Left lobe of liver (tissue), 2 donors: ENCODE measurements around the gene RHOU. TPM values are rescaled to one million over a fixed set of nuclear protein-coding genes. Genes with fewer than 3 reads are reported as not detected.
"Not testable (repeated sequence)": the region's sequence is repeated elsewhere in the genome, so short reads cannot be mapped to it uniquely, and the experiment has no call there.

Experiments used
- ATAC-seq: fragments of 200-7000 bp; cut with Tn5 transposase; one replicate; pipeline ENCODE4 v1.9.1; 2020; ENCODE audit warnings: mild to moderate bottlenecking, moderate library complexity
- DNase-seq: peaks from one replicate; pipeline ENCODE4 v3.0.0-alpha.2; 2020; ENCODE audit warnings: low spot score
- total RNA-seq: library from RNA; stranded (reverse); gene quantifications from one replicate; pipeline ENCODE4 v1.2.1, GENCODE V29; 2021
- donor health status: DM: no; HTN: no; CAD: no; lungs with moderate emphysema.
- donor health status: DM: no; HTN: yes; CAD: no.

The RHOU gene
- 19.7 TPM for total RNA-seq

- DNase-seq (peak; percentile 89), ATAC-seq (peak; percentile 90)
Observed at GRCh38 chr1:228734881-228735801, at the start of gene RHOU. Gene RHOU (plus strand): TSS chr1:228735479. CDS start chr1:228735743, 264 bp downstream.

DNA sequence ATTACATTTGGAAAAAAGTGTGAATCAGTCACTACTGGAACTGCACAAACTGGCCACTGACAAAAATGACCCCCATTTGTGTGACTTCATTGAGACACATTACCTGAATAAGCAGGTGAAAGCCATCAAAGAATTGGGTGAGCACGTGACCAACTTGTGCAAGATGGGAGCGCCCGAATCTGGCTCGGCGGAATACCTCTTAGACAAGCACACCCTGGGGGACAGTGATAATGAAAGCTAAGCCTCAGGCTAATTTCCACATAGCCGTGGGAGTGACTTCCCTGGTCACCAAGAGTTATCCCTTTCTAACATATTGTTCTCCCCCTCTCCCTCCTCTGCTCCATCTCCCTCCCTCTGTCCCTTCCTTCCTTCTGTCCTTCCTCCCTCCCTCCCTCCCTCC, 47.7 kb upstream of the RHOU start:
- DNase-seq: no peak
- ATAC-seq: no peak

GRCh38 chr1:228689255-228689654, 46.0 kb upstream of the RHOU start:
- ATAC-seq: no peak

DNA sequence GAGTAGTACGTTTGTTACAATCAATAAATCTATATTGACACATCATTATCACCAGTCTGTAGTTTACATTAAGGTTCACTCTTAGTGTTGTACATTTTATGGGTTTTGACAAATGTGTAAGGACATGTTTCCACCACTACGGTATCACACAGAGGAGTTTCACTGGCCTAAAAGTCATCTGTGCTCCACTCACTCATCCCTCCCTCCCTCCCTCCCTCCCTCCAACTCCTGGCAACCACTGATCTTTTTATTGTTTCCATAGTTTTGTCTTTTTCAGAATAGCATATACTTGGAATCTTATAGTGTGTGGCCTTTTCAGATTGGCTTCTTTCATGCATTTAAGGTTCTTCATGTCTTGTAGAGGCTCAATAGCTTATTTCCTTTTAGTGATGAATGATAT, 44.1 kb upstream of the RHOU start:
- DNase-seq (no peak), ATAC-seq (no peak)

More at GRCh38 chr1:228689255-228689654, 46.0 kb upstream of the RHOU start:
- no peak for DNase-seq

DNA sequence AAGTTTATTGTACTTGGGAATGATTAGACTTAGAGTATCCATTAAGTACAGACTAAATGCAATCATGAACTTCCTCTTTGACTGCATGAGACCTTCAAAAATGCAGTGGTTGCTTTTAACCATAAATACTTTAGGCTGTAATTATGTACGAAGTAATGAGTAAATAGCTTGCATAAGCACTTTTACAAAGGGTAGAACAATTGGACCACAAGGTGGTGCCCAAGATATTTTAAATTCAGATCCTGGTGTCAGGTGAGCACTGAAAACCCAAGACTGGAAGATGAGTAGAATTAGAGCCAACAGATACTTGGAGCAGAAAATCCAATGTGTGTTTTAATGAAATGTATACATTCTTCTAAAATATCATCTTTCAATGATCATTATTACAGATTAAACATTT, 43.4 kb upstream of the RHOU start:
- peak; percentile 97 for ATAC-seq
- no peak for DNase-seq

DNA sequence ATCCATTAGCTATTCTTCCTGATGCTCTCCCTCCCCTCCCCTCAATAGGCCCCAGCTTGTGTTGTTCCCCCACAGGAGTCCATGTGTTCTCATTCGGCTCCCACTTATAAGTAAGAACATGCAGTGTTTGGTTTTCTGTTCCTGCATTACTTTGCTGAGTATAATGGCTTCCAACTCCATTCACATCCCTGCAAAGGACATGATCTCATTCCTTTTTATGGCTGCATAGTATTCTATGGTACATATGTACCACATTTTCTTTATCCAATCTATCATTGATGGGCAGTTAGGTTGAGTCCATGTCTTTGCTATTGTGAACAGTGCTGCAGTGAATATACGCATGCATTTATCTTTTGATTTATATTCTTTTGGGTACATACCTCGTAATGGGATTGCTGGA, 40.8 kb upstream of the RHOU start:
- not testable (repeated sequence) for ATAC-seq, DNase-seq

GRCh38 chr1:228695015-228695955, 40.0 kb upstream of the RHOU start:
- ATAC-seq (no peak), DNase-seq (no peak)

GRCh38 chr1:228697207-228698016, 37.9 kb upstream of the RHOU start:
- DNase-seq: peak; percentile 89
- ATAC-seq: peak; percentile 98

DNA sequence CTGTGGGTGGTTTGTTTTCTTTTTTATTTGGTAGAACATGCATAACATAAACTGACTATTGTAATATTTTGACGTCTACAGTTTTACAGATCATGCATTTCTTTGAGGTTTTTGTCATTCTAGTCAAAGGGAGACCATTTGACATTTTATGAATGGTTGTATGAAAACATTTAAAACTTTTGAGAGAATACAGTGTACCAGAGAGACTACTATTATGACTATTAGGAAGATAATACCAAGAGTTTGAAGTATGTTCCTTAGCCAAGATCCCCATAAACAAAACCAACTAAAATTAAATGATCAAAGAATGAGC, 37.3 kb upstream of the RHOU start:
- DNase-seq (no peak), ATAC-seq (no peak)

- no peak for DNase-seq
- no peak for ATAC-seq
Observed at GRCh38 chr1:228702433-228702832, 32.8 kb upstream of the RHOU start.

DNA sequence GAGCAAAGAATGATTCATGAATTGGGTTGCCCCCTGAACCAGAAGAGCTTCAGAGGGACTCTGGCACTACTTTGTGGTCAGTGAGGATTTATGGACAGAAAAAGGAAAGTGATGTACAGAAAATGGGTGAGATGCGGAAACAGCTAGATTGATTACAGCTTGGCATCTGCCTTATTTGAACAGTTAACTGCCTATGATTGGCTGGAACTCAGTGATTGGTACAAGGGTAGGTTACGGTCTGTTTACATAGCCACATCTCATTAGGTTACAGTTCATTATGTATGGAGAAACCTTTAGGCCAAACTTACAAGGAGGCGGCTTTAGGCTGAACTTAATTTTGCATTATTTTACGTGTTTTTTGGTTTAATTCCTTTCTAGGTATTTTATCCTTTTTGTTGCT, 29.0 kb upstream of the RHOU start:
- peak; percentile 61 for ATAC-seq
- DNase-seq: no peak

GRCh38 chr1:228717081-228717480, 18.2 kb upstream of the RHOU start:
- ATAC-seq (no peak), DNase-seq (no peak)

DNA sequence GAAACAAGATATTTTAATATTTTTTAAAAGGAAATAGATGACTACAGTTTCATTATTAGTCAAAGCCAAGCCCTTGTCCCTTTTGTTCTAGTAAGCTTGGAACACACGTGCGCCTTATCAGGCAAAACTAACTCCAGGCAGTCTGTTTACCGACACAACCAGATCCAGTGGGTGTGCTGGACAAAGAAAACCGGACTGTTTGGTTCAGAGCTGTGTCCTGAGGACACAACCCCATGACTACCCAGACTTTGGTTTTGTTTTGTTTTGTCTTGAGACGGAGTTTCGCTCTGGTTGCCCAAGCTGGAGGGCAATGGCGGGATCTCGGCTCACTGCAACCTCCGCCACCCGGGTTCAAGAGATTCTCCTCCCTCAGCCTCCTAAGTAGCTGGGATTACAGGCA, 13.9 kb upstream of the RHOU start:
- peak; percentile 79 for DNase-seq
- peak; percentile 93 for ATAC-seq

GRCh38 chr1:228723287-228723686, 12.0 kb upstream of the RHOU start:
- no peak for DNase-seq
- ATAC-seq: no peak

DNA sequence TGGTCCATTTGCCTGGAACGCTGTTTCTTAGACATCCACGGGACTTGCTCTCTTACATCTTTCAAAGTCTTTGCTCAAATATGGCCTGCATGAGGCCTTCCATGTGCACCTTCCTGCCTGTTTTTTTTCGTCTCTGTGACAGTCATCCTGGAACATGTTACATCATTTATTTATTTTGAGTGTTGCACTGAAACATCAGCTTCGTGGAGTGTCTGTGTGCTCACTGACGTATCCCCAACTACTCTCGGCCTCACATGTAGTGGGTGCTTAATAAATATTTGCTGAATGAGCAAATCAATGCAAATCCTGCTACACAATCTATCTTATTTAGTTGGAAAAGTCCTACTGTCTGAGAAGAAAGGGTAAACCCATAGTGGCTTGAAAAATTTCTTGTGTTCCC, 11.4 kb upstream of the RHOU start:
- peak; percentile 68 for ATAC-seq

GRCh38 chr1:228725178-228725577, 10.1 kb upstream of the RHOU start:
- DNase-seq: no peak
- no peak for ATAC-seq

More for the DNA sequence above, 11.4 kb upstream of the RHOU start:
- DNase-seq: no peak

GRCh38 chr1:228727681-228728171, 7.6 kb upstream of the RHOU start:
- ATAC-seq (no peak), DNase-seq (no peak)

DNA sequence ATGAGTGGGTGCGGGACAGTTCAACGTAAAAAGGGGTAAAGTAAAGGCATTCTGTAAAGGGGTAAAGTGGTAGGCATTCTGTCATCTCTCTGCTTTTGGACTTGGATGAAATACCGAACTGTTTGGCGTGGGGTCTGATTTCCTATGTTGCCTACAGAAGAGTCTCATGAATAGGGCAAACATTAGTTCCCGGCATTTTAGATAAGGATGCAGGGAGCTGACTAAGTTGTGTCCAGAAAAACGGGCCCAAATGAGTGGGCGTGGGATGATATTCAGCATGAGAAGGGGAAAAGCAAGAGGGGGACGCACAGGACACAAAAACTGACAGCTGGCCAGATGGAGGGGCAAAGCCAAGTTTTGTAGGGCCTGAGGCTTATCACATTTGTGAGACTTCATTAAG, 2.9 kb upstream of the RHOU start:
- no peak for DNase-seq
- ATAC-seq: no peak

GRCh38 chr1:228733576-228733975, 1.7 kb upstream of the RHOU start:
- DNase-seq: no peak
- ATAC-seq: no peak

- peak; percentile 80 for DNase-seq
Observed at GRCh38 chr1:228735871-228736586, 750 bp downstream of the RHOU start.

More at GRCh38 chr1:228735871-228736586, 750 bp downstream of the RHOU start:
- ATAC-seq: peak; percentile 50
